K562 (cell line): Measurements from ENCODE around the gene SNRNP200. TPM values are rescaled to one million over a fixed set of nuclear protein-coding genes. Genes with fewer than 3 reads are reported as not detected.
A peak's percentile ranks its signal among the peaks of the same experiment; 100 is the strongest.

Experiments
- CBFB ChIP-seq: sonication (generic); formaldehyde crosslinking; IDR thresholded peaks from 2 replicates; pipeline ENCODE4 v1.4.0; 2020; ENCODE audit warnings: mild to moderate bottlenecking, missing genetic modification reagents
- GATA2 ChIP-seq: sonication (generic); formaldehyde crosslinking; IDR thresholded peaks from 2 replicates; pipeline ENCODE4 v1.4.0; 2020; ENCODE audit warnings: mild to moderate bottlenecking, missing genetic modification reagents
- GATAD2A ChIP-seq: fragments of 450-650 bp; IDR thresholded peaks from 2 replicates; pipeline ENCODE4 v1.6.1; 2017
- HDAC1 ChIP-seq, 2 experiments: fragments of 450-650 bp; IDR thresholded peaks; 2 replicates each; pipeline ENCODE4 v1.6.1; 2016 to 2017; ENCODE audit warnings: inconsistent platforms in 1 of 2, mild to moderate bottlenecking in 1 of 2, moderate library complexity in 1 of 2
- HLTF ChIP-seq: fragments of 450-650 bp; IDR thresholded peaks from 2 replicates; pipeline ENCODE4 v1.6.1; 2016
- MCM3 ChIP-seq: fragments of 450-650 bp; IDR thresholded peaks from 2 replicates; pipeline ENCODE4 v1.6.1; 2016
- MECOM ChIP-seq: fragments of 250-450 bp; sonication (Bioruptor Pico); IDR thresholded peaks from 2 replicates; pipeline ENCODE4 v1.8.0; 2022; ENCODE audit warnings: inconsistent platforms
- TBP ChIP-seq: optimal IDR thresholded peaks from 2 replicates; pipeline ENCODE3; 2011; ENCODE audit warnings: low read depth, low read length, improper control_type of control experiment
- XRCC3 ChIP-seq: fragments of 450-650 bp; IDR thresholded peaks from 2 replicates; pipeline ENCODE4 v1.6.1; 2017; ENCODE audit warnings: mild to moderate bottlenecking, moderate library complexity
- YY1 ChIP-seq, 3 experiments: IDR thresholded peaks; 2 replicates each; pipeline ENCODE4 v1.6.1; 2011; ENCODE audit warnings: low read length in 2 of 3, mild to moderate bottlenecking in 2 of 3, moderate library complexity in 2 of 3, borderline replicate concordance in 1 of 3, control low read depth in 1 of 3, low read depth in 1 of 3; ENCODE audit not compliant: insufficient read depth in 3 of 3, insufficient replicate concordance in 2 of 3, control insufficient read depth in 1 of 3, insufficient read length in 1 of 3; ENCODE audit errors: extremely low read depth in 1 of 3
- ZNF717 ChIP-seq: fragments of 250-450 bp; sonication (Bioruptor Pico); IDR thresholded peaks from 2 replicates; pipeline ENCODE4 v1.5.0; 2021
- polyA plus RNA-seq, 8 experiments: library from polyadenylated mRNA; depleted of rRNA in 4 of 8; stranded (reverse) in 5 of 8; unstranded in 3 of 8; fragments of >200 nt; fragmentation: Nextera tagmentation in 2 of 8; fragmentation: Illumina TruSeq in 1 of 8; extraction: Ambion mirVana in 2 of 8; extraction: Trizol in 1 of 8; gene quantifications; 2 replicates each; pipeline versions ENCODE4 v1.2.1 to v1.2.3, GENCODE V29; 2011 to 2014; ENCODE audit warnings: inconsistent platforms in 1 of 8, missing spikeins in 1 of 8
- total RNA-seq, 7 experiments: library from RNA; depleted of rRNA in 6 of 7; stranded (reverse); fragments of >200 nt in 6 of 7; fragmentation: Illumina TruSeq in 2 of 7; extraction: Trizol in 2 of 7; gene quantifications; 2 replicates each; pipeline versions ENCODE4 v1.2.1 to v1.2.3, GENCODE V29; 2011 to 2021; ENCODE audit warnings: low replicate concordance in 1 of 7
- TF ChIP-seq, protein P1 (sequence below): fragments of 450-650 bp; IDR thresholded peaks from one replicate; pipeline ENCODE4 v1.6.1; 2018; ENCODE audit warnings: mild to moderate bottlenecking, moderate library complexity; ENCODE audit not compliant: partially characterized antibody
- TF ChIP-seq, protein P2 (sequence below): sonication (generic); formaldehyde crosslinking; IDR thresholded peaks from 2 replicates; pipeline ENCODE4 v1.8.0; 2022; ENCODE audit warnings: mild to moderate bottlenecking, missing genetic modification reagents
- TF ChIP-seq, protein P3 (sequence below): fragments of 250-450 bp; sonication (Bioruptor Pico); IDR thresholded peaks from 2 replicates; pipeline ENCODE4 v1.8.0; 2022; ENCODE audit warnings: inconsistent platforms
- TF ChIP-seq, protein P4 (sequence below): fragments of 250-450 bp; sonication (Bioruptor Pico); IDR thresholded peaks from 2 replicates; pipeline ENCODE4 v1.8.0; 2022; ENCODE audit warnings: moderate library complexity, mild to moderate bottlenecking, inconsistent platforms
- TF ChIP-seq, protein P5 (sequence below): fragments of 250-450 bp; sonication (Bioruptor Pico); IDR thresholded peaks from 2 replicates; pipeline ENCODE4 v1.8.0; 2021; ENCODE audit warnings: moderate library complexity, mild to moderate bottlenecking, inconsistent platforms
- TF ChIP-seq, protein P6 (sequence below): fragments of 450-650 bp; IDR thresholded peaks from 2 replicates; pipeline ENCODE4 v1.6.1; 2016; ENCODE audit warnings: antibody characterized with exemption

The SNRNP200 gene
- total and polyA plus RNA-seq, 9 of the 15 experiments (the other 6 are each of a cell fraction or from before 2014, with no cell fraction given): 76.1 to 231 (median 155) TPM

DNA sequence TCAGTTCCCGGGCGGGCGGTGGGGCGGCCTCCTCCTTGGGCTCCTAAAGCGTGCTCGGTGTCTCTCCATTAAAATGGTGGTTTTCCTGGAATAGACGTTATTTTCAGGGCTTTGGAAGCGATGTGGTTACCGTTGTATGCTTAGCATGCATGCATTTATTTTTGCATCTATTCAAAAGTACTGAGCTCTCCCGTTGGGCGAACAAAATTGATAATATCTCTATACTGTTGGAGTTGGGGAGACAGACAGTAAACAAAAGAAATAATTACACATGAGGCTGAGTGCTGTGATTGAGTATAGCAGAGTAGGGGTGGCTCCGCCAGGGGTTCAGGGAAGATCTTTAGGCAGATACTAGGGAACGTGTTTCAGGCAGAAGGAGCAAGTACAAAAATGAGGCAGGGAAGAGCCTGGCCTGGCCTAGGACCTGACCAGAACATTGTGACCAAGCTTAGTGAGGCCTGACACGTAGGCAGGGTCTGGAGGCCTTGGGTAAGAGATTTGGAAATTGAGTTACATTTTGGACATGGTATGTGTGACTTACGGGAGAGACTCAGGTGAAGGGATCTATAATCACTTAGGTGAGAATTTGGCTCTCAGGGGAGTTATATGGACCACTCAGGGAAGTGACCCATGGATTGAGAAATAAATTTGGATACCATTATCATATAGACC is 30.9 kb upstream of the SNRNP200 start (continued):
- TF ChIP-seq HDAC1 (IDR thresholded peaks at IDR 0.05) (no peak), XRCC3 (no peak), ZNF717 (CRISPR knock-in tag) (no peak), MECOM (CRISPR knock-in tag) (no peak), MCM3 (no peak), TBP (peak; percentile 95), YY1 (IDR thresholded peaks at IDR 0.05; ENCODE audit: borderline replicate concordance in 1 of 3, control insufficient read depth in 1 of 3, extremely low read depth in 1 of 3, insufficient read depth in 3 of 3, insufficient read length in 1 of 3, insufficient replicate concordance in 2 of 3, low read depth in 1 of 3, low read length in 2 of 3) (peak in 2 of 3 experiments; percentile 50 to 65), HLTF (no peak), CBFB (no peak), GATA2 (CRISPR knock-in tag) (peak; percentile 46; the same call in 1 of the 2 replicates), GATAD2A (no peak)
- TF ChIP-seq, protein P1, sequence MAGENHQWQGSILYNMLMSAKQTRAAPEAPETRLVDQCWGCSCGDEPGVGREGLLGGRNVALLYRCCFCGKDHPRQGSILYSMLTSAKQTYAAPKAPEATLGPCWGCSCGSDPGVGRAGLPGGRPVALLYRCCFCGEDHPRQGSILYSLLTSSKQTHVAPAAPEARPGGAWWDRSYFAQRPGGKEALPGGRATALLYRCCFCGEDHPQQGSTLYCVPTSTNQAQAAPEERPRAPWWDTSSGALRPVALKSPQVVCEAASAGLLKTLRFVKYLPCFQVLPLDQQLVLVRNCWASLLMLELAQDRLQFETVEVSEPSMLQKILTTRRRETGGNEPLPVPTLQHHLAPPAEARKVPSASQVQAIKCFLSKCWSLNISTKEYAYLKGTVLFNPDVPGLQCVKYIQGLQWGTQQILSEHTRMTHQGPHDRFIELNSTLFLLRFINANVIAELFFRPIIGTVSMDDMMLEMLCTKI: no peak
- TF ChIP-seq, protein P2, sequence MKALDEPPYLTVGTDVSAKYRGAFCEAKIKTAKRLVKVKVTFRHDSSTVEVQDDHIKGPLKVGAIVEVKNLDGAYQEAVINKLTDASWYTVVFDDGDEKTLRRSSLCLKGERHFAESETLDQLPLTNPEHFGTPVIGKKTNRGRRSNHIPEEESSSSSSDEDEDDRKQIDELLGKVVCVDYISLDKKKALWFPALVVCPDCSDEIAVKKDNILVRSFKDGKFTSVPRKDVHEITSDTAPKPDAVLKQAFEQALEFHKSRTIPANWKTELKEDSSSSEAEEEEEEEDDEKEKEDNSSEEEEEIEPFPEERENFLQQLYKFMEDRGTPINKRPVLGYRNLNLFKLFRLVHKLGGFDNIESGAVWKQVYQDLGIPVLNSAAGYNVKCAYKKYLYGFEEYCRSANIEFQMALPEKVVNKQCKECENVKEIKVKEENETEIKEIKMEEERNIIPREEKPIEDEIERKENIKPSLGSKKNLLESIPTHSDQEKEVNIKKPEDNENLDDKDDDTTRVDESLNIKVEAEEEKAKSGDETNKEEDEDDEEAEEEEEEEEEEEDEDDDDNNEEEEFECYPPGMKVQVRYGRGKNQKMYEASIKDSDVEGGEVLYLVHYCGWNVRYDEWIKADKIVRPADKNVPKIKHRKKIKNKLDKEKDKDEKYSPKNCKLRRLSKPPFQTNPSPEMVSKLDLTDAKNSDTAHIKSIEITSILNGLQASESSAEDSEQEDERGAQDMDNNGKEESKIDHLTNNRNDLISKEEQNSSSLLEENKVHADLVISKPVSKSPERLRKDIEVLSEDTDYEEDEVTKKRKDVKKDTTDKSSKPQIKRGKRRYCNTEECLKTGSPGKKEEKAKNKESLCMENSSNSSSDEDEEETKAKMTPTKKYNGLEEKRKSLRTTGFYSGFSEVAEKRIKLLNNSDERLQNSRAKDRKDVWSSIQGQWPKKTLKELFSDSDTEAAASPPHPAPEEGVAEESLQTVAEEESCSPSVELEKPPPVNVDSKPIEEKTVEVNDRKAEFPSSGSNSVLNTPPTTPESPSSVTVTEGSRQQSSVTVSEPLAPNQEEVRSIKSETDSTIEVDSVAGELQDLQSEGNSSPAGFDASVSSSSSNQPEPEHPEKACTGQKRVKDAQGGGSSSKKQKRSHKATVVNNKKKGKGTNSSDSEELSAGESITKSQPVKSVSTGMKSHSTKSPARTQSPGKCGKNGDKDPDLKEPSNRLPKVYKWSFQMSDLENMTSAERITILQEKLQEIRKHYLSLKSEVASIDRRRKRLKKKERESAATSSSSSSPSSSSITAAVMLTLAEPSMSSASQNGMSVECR (CRISPR knock-in tag): no peak; the same call in 1 of the 2 replicates
- TF ChIP-seq, protein P3, sequence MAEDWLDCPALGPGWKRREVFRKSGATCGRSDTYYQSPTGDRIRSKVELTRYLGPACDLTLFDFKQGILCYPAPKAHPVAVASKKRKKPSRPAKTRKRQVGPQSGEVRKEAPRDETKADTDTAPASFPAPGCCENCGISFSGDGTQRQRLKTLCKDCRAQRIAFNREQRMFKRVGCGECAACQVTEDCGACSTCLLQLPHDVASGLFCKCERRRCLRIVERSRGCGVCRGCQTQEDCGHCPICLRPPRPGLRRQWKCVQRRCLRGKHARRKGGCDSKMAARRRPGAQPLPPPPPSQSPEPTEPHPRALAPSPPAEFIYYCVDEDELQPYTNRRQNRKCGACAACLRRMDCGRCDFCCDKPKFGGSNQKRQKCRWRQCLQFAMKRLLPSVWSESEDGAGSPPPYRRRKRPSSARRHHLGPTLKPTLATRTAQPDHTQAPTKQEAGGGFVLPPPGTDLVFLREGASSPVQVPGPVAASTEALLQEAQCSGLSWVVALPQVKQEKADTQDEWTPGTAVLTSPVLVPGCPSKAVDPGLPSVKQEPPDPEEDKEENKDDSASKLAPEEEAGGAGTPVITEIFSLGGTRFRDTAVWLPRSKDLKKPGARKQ (CRISPR knock-in tag): no peak
- TF ChIP-seq, protein P4, sequence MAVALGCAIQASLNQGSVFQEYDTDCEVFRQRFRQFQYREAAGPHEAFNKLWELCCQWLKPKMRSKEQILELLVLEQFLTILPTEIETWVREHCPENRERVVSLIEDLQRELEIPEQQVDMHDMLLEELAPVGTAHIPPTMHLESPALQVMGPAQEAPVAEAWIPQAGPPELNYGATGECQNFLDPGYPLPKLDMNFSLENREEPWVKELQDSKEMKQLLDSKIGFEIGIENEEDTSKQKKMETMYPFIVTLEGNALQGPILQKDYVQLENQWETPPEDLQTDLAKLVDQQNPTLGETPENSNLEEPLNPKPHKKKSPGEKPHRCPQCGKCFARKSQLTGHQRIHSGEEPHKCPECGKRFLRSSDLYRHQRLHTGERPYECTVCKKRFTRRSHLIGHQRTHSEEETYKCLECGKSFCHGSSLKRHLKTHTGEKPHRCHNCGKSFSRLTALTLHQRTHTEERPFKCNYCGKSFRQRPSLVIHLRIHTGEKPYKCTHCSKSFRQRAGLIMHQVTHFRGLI (CRISPR knock-in tag): no peak
- TF ChIP-seq, protein P5, sequence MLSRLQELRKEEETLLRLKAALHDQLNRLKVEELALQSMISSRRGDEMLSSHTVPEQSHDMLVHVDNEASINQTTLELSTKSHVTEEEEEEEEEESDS: no peak
- TF ChIP-seq, protein P6, sequence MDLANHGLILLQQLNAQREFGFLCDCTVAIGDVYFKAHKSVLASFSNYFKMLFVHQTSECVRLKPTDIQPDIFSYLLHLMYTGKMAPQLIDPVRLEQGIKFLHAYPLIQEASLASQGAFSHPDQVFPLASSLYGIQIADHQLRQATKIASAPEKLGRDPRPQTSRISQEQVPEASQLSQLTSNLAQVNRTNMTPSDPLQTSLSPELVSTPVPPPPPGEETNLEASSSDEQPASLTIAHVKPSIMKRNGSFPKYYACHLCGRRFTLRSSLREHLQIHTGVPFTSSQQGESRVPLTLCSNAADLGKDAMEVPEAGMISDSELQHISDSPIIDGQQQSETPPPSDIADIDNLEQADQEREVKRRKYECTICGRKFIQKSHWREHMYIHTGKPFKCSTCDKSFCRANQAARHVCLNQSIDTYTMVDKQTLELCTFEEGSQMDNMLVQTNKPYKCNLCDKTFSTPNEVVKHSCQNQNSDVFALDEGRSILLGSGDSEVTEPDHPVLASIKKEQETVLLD: no peak
